GM21717 (cell line): ENCODE data around the gene HPCAL1.

ENCODE experiments used
- ATAC-seq: cut with Tn5 transposase; IDR thresholded peaks from one replicate; pipeline ENCODE4 v1.9.1; 2021; ENCODE audit warnings: mild to moderate bottlenecking, moderate library complexity; ENCODE audit not compliant: unreplicated experiment

The HPCAL1 gene

DNA sequence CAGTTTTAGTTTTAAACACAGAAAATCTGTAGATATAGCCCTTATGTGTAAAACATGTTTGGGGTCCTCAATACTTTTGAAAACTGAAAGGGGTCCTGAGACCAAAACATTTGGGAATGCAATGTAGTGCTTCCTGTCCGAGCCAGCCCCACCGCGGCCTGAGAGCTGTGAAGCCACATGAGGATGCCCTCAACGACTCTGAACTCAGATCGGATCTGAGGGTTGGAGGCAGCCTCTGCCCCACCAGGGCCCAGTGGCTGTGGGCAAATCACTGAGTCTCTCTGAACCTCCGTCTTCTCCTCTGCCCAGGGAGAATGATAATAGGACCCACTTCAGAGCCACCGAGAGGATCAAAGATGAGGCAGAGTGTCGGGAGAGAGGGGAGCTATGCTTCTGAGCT lies 33.4 kb upstream of the HPCAL1 start:
- ATAC-seq, result no peak

DNA sequence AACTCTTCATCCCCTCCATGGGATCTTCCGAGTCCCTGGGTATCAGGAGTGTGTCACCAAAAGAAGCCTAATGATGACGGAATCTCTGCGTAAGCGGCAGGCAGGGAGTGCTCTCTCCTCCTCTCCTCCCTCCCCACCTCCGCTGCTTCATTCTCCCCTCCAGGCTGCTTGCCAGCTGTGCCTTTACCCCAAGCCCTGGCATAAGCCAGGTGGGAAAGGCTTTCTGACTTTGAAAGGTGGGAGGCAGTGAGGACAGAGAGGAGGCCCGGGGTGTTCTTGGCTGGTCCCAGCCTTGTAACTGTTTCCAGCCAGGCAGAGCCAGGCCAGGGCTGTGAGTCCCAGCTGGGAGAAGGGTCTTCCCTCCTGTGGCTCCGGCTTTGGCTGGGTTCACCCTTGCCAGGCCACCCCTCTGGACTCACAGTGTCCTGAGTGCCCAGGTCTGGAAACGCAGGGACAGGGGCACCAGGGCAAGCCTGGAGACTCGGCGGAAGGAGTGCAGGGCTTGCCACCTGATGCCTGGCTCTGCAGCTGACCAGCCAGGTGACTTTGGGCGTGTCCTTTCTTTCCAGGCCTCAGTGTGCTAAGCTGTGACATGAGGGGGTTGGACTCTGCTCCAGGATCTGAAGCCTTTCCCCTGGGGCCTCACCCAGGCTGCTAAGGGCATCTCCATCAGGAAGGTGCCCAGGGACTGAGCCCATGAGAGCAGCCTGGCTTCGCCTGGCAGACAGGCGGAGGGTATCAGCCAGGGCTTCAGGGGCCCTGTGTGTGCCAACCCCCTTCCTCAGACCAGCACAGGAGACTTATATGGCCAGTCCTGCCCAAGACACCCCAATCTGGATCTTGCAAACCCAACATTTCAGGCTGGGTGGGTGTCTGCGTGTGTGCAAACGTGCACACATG lies 32.7 kb upstream of the HPCAL1 start:
- no peak for ATAC-seq

DNA sequence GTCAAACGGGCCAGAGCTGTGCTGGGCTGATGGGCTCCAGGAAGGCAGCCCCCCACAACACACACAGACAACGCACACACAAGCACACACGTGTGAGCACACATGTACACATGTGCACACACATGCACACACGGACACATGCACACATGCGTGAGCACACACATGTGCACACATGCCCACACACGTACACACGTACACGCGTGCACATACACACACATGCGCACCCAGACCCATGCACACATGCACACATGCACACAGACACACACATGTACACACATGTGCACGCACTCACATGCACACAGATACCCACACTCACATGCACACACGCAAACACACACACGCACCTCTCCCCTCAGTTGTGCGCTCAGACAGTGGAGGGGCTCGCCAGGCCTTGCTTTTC lies 31.2 kb upstream of the HPCAL1 start:
- ATAC-seq, result no peak

DNA sequence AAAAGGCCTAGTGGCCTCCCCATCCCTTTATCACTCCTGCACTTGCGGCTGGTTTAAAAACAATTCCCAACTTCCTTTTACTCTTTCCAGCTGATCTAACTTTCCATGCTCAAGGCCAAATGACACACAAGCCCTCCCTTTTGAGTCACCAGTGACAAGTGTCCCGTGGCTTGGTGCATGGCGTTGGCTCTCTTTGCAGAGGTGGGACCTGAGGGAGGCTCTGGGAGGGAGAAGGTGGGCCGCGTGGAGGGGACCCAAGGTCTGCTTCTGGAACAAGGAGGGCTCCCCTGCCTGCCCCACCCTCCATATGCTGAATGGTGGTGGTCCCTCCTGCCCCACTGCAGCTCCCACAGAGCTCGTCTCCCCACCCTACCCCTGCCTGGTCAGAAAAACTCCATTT lies 30.8 kb upstream of the HPCAL1 start:
- ATAC-seq, result no peak

DNA sequence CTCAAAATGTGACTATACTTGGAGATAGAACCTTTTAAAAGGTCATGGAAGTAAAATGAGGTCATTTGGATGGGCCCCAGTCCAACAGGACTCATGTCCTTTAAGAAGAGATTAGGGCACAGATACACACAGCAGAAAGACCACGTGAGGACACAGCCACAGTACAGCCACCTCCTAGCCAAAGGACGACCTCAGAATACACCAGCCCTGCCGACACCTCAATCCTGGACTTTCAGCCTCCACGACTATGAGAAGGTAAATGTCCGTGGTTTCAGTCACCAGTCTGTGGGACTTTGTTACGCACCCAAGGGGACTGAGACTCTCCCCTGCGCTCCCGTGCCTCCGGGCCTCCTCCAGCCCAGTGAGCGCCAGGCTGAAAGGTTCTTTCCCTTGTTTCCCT lies 30.2 kb upstream of the HPCAL1 start:
- no peak for ATAC-seq

GRCh38 chr2:10273215-10274175 lies 29.2 kb upstream of the HPCAL1 start:
- ATAC-seq, result no peak

GRCh38 chr2:10274376-10274775 lies 28.3 kb upstream of the HPCAL1 start:
- ATAC-seq, result no peak

DNA sequence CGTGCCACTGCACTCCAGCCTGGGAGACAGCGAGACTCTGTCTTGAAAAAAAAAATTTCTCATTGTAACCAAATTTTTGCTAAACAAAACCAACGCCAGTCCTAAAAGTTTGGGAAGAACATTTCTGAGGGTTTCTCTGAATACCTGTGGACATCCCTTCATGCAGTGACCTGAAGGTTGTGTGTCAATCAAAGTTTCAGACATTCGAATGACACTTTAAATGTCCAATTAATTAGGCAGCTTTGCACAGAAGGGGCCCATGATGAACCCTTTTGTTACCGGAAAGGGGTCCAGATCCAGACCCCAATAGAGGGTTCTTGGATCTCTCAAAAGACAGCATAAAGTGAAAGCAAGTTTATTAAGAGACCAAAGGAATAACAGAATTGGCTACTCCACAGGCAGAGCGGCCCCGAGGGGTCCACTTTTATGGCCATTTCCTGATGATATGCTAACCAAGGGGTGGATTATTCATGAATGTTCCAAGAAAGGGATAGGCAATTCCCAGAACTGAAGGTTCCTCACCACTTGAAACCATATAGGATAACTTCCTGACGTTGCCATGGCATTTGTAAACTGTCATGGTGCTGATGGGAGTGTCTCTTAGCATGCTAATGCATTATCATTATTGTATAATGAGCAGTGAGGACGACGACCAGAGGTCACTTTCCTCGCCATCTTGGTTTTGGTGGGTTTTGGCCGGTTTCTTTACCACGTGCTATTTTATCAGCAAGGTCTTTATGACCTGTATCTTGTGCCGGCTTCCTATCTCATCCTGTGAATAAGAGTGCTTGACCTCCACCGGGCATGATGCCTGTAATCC lies 27.5 kb upstream of the HPCAL1 start:
- ATAC-seq, result no peak

DNA sequence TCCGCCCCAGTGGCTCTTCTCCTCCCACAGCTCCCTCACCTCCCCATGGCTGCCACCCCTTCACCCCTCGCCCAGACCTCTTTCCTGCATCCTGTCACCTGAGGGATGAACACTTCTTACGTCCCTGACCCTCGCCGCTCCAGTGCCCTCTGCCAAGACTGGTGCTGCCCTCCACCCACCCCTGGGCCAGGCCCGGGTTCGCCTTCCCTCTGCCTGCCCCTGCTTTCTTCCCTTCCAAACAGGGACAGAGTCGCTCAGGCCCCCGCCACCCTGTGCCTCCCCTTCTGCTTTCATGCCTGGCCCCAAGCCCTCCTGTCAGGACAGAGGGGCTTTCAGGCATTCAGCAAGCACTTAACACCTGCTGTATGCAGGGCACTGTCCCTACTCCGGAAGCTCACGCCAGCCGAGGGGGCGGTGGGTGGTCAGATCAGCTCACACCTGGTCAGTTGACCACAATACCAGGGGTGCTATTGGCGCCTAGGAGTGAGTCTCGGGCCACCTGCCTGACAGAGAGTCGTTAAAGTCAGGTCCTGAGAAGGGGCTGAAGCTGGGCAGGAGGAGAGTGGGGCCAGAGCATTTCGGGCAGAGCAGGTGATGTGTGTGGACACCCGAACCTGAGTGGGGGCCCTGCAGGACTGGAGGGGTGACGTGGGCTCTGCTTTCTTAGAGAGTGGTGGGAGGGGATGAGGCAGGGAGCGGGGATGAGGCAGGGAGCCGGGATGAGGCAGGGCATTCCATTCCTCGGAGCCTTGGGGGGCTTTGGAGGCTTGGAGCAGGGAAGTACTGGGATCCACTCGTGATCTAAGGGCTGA lies 26.0 kb upstream of the HPCAL1 start:
- no peak for ATAC-seq

- no peak for ATAC-seq
Observed at GRCh38 chr2:10277293-10278028, 25.2 kb upstream of the HPCAL1 start.

GRCh38 chr2:10278029-10278762 lies 24.5 kb upstream of the HPCAL1 start:
- ATAC-seq, result no peak

DNA sequence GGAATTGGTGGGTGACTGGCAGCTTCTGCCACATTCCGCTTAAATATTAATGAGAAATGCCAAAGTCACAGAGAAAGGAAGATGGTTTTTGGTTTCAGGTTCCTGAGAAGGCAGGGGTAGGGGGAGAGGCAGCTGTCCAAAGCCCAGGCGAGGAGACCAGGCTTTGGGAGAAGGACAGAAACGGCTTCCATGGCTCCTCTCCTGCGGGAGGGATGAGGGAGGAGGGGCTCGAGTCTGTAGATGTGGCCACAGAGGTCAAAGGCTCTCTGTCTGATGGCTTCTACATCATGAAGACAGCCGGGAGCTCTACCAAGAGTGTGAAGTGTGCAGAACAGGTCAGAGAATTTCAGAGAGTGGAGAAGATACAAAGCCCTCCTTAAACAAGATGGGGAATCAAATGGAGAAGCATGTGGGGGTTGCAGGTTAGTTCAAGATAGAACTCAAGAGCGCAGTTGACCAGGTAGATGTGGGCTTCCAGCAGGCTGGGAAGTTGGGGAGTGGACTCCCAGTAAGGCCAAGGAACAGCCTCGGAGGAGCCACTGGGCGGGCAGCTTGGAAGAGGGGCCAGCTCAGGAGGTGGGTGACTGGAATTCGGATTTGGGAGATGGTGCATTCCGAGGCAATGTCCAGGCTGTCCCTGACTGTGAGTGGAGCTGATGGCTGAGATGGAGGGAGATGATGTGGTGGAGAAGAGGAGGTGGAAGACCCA lies 23.8 kb upstream of the HPCAL1 start:
- no peak for ATAC-seq

GRCh38 chr2:10279472-10279870 lies 23.2 kb upstream of the HPCAL1 start:
- no peak for ATAC-seq

DNA sequence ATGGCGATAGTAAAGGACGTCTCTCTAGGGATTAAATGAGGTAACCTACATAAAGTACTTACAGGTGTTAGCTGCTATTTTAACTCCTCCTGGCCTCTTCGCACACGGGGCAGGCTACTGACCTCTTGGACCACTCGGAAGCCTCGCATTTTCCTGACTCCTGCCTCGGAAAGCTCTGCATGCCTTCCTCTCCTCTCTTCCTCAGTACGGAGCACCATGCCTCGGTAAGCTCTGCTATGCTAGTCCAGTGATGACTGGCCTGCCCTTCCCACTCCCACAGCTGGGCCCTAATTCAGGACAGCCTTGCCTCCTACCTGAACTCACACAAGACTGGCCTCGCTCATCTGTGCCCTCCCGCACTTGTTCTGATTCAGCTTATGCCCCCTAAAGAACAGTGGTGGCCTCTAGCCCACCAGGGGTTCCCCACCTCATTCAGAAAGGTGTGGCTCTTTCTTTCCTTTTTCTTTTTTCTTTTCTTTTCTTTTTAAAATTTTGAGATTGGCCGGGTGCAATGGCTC lies 22.7 kb upstream of the HPCAL1 start:
- no peak for ATAC-seq

- no peak for ATAC-seq
Observed at GRCh38 chr2:10281891-10282290, 20.8 kb upstream of the HPCAL1 start.

DNA sequence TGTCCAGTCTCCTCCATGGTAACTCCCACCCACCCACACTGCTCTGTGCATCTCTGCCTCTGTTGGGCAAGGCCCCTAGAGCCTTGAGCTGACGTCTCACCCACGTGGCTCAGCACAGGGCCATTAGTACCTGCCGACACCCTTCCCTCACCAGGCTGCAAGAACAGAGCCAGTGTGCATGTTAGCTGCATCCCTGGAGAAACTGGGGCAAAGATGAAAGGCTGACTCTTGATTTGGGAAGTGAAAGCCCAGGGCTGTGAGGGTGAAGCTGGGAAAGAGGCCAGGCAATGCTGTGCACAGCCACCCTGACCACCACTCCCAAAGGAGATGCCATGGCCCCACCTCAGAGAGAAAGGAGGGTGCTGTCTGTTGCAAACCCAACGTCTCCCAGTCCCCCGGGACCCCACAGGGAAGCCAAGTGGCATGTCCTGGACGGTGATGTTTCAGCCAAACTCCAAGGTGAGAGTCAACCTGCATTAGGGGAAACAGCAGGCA lies 20.0 kb upstream of the HPCAL1 start:
- ATAC-seq, result no peak
